H1 (cell line): ENCODE results near the gene P3R3URF. TPM values are rescaled to one million over a fixed set of nuclear protein-coding genes. Genes with fewer than 3 reads are reported as not detected.

Source experiments
- CHD7 ChIP-seq: fragments of 300-600 bp; sonication (generic); IDR thresholded peaks from 2 replicates; pipeline ENCODE4 v1.7.1; 2012; ENCODE audit warnings: low read length, moderate library complexity, mild to moderate bottlenecking, inconsistent platforms; ENCODE audit not compliant: insufficient replicate concordance
- EP300 ChIP-seq, 2 experiments: IDR thresholded peaks; 1 replicate in 1 of 2; 2 replicates in 1 of 2; pipeline ENCODE4 v1.6.1; 2011 to 2012; ENCODE audit warnings: low read depth in 2 of 2, low read length in 2 of 2, mild to moderate bottlenecking in 2 of 2, borderline replicate concordance in 1 of 2, inconsistent platforms in 1 of 2, moderate library complexity in 1 of 2
- GABPA ChIP-seq: IDR thresholded peaks from 2 replicates; pipeline ENCODE4 v1.6.1; 2011; ENCODE audit warnings: mild to moderate bottlenecking, low read length, moderate library complexity, borderline replicate concordance; ENCODE audit not compliant: insufficient read depth
- RAD21 ChIP-seq, 2 experiments: IDR thresholded peaks in 1 of 2; conservative IDR thresholded peaks in 1 of 2; 2 replicates each; pipeline ENCODE4 v1.6.1; 2011; ENCODE audit warnings: low read depth in 2 of 2, low read length in 2 of 2, improper control_type of control experiment in 1 of 2, inconsistent platforms in 1 of 2, mild to moderate bottlenecking in 1 of 2, moderate library complexity in 1 of 2
- RBBP5 ChIP-seq: IDR thresholded peaks from 2 replicates; pipeline ENCODE4 v1.7.1; 2012; ENCODE audit warnings: low read depth, mild to moderate bottlenecking, inconsistent platforms, low read length, moderate library complexity, borderline replicate concordance
- SIRT6 ChIP-seq: IDR thresholded peaks from one replicate; pipeline ENCODE4 v1.7.1; 2012; ENCODE audit warnings: low read length, inconsistent platforms
- SUZ12 ChIP-seq: fragments of 200-600 bp; sonication (generic); IDR thresholded peaks from 2 replicates; pipeline ENCODE4 v1.6.1; 2012; ENCODE audit warnings: mild to moderate bottlenecking, inconsistent platforms, low read length, moderate library complexity, mixed read lengths
- TCF12 ChIP-seq: IDR thresholded peaks from 2 replicates; pipeline ENCODE4 v1.6.1; 2011; ENCODE audit warnings: low read depth, mild to moderate bottlenecking, low read length
- TEAD4 ChIP-seq: IDR thresholded peaks from 2 replicates; pipeline ENCODE4 v1.6.1; 2012; ENCODE audit warnings: low read depth, low read length, inconsistent platforms, mixed read lengths
- ZNF274 ChIP-seq: IDR thresholded peaks from 2 replicates; pipeline ENCODE4 v1.7.0; 2012; ENCODE audit warnings: low read length, borderline replicate concordance; ENCODE audit errors: extremely low read depth
- polyA plus RNA-seq, 7 experiments: library from polyadenylated mRNA; depleted of rRNA in 3 of 7; stranded (reverse) in 5 of 7; unstranded in 2 of 7; fragments of >200 nt in 5 of 7; fragments of 200-250 nt in 2 of 7; gene quantifications; 1 replicate in 5 of 7; 2 replicates in 1 of 7; 4 replicates in 1 of 7; pipeline versions ENCODE4 v1.2.1 to v1.2.3, GENCODE V29; 2011 to 2013; ENCODE audit warnings: missing spikeins in 2 of 7, mixed read lengths in 2 of 7
- total RNA-seq: library from RNA; stranded (reverse); fragmentation: NEBNext Ultra II Directional; extraction: Animal tissue kit (Norgen Biotek cat#: 25700); gene quantifications from 2 replicates; pipeline ENCODE4 v1.2.1, GENCODE V29; 2021

The P3R3URF gene
- total and polyA plus RNA-seq, 2 of the 8 experiments (the other 6 are each of a cell fraction or from before 2014, with no cell fraction given) = not detected

- TF ChIP-seq TCF12 = no peak
- peak in 1 of 2 experiments; percentile 99; a peak in 2 of 3 replicates for TF ChIP-seq EP300 (IDR thresholded peaks at IDR 0.05; ENCODE audit: borderline replicate concordance in 1 of 2, low read depth in 2 of 2, low read length in 2 of 2)
- no peak for TF ChIP-seq SIRT6
- no peak for TF ChIP-seq TEAD4
- TF ChIP-seq CHD7 = no peak
- no peak for TF ChIP-seq SUZ12
- TF ChIP-seq ZNF274 = no peak
- no peak for TF ChIP-seq RAD21 (IDR thresholded peaks at IDR 0.05 in 1 of 2, conservative IDR thresholded peaks at IDR 0.05 in 1 of 2; ENCODE audit: low read depth in 2 of 2, low read length in 2 of 2)
- TF ChIP-seq RBBP5 = peak; percentile 71; the same call in 1 of the 2 replicates
- no peak; the same call in 1 of the 2 replicates for TF ChIP-seq GABPA
These were observed 43.6 kb downstream of the P3R3URF start, which contains the start of gene PIK3R3 (continued) for GRCh38 chr1:46132529-46133180.
